ENCODE results near the gene NKAPD1. TPM values are rescaled to one million over a fixed set of nuclear protein-coding genes. Genes with fewer than 3 reads are reported as not detected.

Gene NKAPD1
- total RNA-seq, 1 experiment from 2014 or later, result 15.3 TPM

GRCh38 chr11:112134473-112134872 lies 60.4 kb downstream of the NKAPD1 start:
- H3K27ac Mint-ChIP-seq, result no peak overlapping the region
- CTCF ChIA-PET, result interaction anchor here (1.0 kb wide), 1 partner anchor 21 kb away, joined by 4 read pairs; no protein-coding TSS in a partner anchor
- POLR2A ChIA-PET, result no interaction called here

More at GRCh38 chr11:112134473-112134872, 60.4 kb downstream of the NKAPD1 start:
- ATAC-seq (no peak), DNase-seq (ENCODE audit: low spot score) (no peak)
- no peaks in the 10 kb centered on the region for H3K4me1 Mint-ChIP-seq
- TF ChIP-seq HMGA2 (CRISPR knock-in tag; IDR thresholded peaks at IDR 0.05), result no peak
- no peak for TF ChIP-seq ARID4B (CRISPR knock-in tag; IDR thresholded peaks at IDR 0.05; ENCODE audit: borderline replicate concordance)
- TF ChIP-seq OVOL2 (CRISPR knock-in tag; IDR thresholded peaks at IDR 0.05; ENCODE audit: borderline replicate concordance), result no peak
- TF ChIP-seq SP1 (CRISPR knock-in tag; conservative IDR thresholded peaks at IDR 0.05), result no peak
- TF ChIP-seq ESRRA (CRISPR knock-in tag; IDR thresholded peaks at IDR 0.05; ENCODE audit: borderline replicate concordance), result no peak
- no peak for TF ChIP-seq TCF7 (CRISPR knock-in tag; IDR thresholded peaks at IDR 0.05; ENCODE audit: low read depth)
- no peak for TF ChIP-seq ELF4 (CRISPR knock-in tag; IDR thresholded peaks at IDR 0.05; ENCODE audit: low read depth)
- TF ChIP-seq ZNF512 (CRISPR knock-in tag; IDR thresholded peaks at IDR 0.05; ENCODE audit: borderline replicate concordance), result no peak
- no peak for TF ChIP-seq PREB (CRISPR knock-in tag; IDR thresholded peaks at IDR 0.05; ENCODE audit: borderline replicate concordance)
- no peak for TF ChIP-seq ZBTB21 (CRISPR knock-in tag; IDR thresholded peaks at IDR 0.05; ENCODE audit: borderline replicate concordance)
- no peak for TF ChIP-seq CREB1 (CRISPR knock-in tag; IDR thresholded peaks at IDR 0.05)
- H3K36me3 Mint-ChIP-seq, result no peaks in the 10 kb centered on the region
- no peaks in the 10 kb centered on the region for H3K27me3 Mint-ChIP-seq (ENCODE audit: low read depth)
- no peak overlapping the region for H3K4me3 Mint-ChIP-seq
- H3K9me3 Mint-ChIP-seq, result no peaks in the 10 kb centered on the region

Other genes starting within 250 kb of the NKAPD1 start
- 19.7 to 20.9 TPM (median 20.6 TPM) in 3 replicates for gene ALG9, start 202.7 kb upstream of the NKAPD1 start, total RNA-seq (2021)
- 1.9 to 2.5 TPM (median 2.2 TPM) in 3 replicates for gene FDXACB1, start 195.1 kb upstream of the NKAPD1 start, total RNA-seq (2021)
- gene CFAP68, start 194.8 kb upstream of the NKAPD1 start, total RNA-seq (2021), result 18.7 to 22.6 TPM (median 20.4 TPM) in 3 replicates
- gene CRYAB, start 162.5 kb upstream of the NKAPD1 start, total RNA-seq (2021), result 1.3 to 2.1 TPM (median 1.4 TPM) in 3 replicates
- 0.33 to 0.62 TPM (median 0.55 TPM) in 3 replicates for gene HSPB2, start 161.6 kb upstream of the NKAPD1 start, total RNA-seq (2021)
- gene C11orf52, start 155.4 kb upstream of the NKAPD1 start, total RNA-seq (2021), result 2.1 to 4.2 TPM (median 3.0 TPM) in 3 replicates
- 12.6 to 14.6 TPM (median 13.5 TPM) in 3 replicates for gene DIXDC1, start 137.0 kb upstream of the NKAPD1 start, total RNA-seq (2021)
- 55.7 to 60.4 TPM (median 56.6 TPM) in 3 replicates for gene DLAT, start 48.9 kb upstream of the NKAPD1 start, total RNA-seq (2021)
- gene PIH1D2, start 282 bp upstream of the NKAPD1 start, total RNA-seq (2021), result 0.71 to 0.85 TPM (median 0.71 TPM) in 3 replicates
- gene TIMM8B, start 12.5 kb downstream of the NKAPD1 start, total RNA-seq (2021), result 67.9 to 88.2 TPM (median 74.4 TPM) in 3 replicates
- gene SDHD, start 12.6 kb downstream of the NKAPD1 start, total RNA-seq (2021), result 94.3 to 105 TPM (median 98.9 TPM) in 3 replicates
- 0.74 to 0.82 TPM (median 0.82 TPM) in 3 replicates for gene IL18, start 89.8 kb downstream of the NKAPD1 start, total RNA-seq (2021)
- gene TEX12, start 93.1 kb downstream of the NKAPD1 start, total RNA-seq (2021), result not detected in 3 replicates
- 0.48 to 1.3 TPM (median 1.0 TPM) in 3 replicates for gene BCO2, start 101.2 kb downstream of the NKAPD1 start, total RNA-seq (2021)
- 23.5 to 26.7 TPM (median 25.7 TPM) in 3 replicates for gene PTS, start 152.1 kb downstream of the NKAPD1 start, total RNA-seq (2021)
- not detected in 3 replicates for gene PLET1, start 186.6 kb downstream of the NKAPD1 start, total RNA-seq (2021)

Measured in WTC11 (cell line).